ENCODE data around the gene KRT33B. TPM values are rescaled to one million over a fixed set of nuclear protein-coding genes. Genes with fewer than 3 reads are reported as not detected.

Gene KRT33B
- total and polyA plus RNA-seq, 3 donors from 2014 or later = 0.25 TPM; not detected in 2

GRCh38 chr17:41411072-41411840, 41.6 kb upstream of the KRT33B start:
- intact Hi-C loops (cut with DNase I; ENCODE audit: low total_unique reads) = no loop called here
- Histone ChIP-seq H3K27me3 (no peaks in the 10 kb centered on the region), H3K4me3 (no peak overlapping the region), H3K9me3 (no peaks in the 10 kb centered on the region), H3K4me1 (peaks cover 13% of the 10 kb centered on the region), H3K36me3 (ENCODE audit: low read depth, missing control alignments) (no peaks in the 10 kb centered on the region), H3K27ac (no peak overlapping the region)
- WGBS, 2 donors = 85 to 93% methylated on average over 13 to 20 of the region's 20 CpGs
- no peak for TF ChIP-seq CTCF (IDR thresholded peaks at IDR 0.05)
- no peak for TF ChIP-seq POLR2A (IDR thresholded peaks at IDR 0.05)
- DNase-seq = no peak

DNA sequence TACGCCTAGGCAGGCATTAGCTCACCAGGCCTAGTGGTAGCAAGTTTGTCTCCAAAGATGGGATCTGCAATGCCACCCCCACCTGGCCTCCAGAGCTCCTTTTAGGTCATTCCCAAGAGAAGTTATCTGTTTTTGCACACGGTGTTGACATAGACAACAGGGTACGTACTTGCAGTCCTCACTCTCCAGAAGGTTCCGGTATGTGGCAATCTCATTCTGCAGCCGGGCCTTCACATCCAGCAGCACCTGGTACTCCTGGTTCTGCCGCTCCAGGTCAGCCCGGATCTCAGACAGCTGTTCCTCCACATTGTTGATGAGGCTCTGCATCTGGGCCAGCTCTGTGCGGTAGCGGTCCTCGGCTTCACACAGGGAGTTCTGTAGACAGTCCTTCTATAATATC, 37.6 kb upstream of the KRT33B start:
- intact Hi-C loops (cut with DNase I; ENCODE audit: low total_unique reads) = no loop called here
- no peaks in the 10 kb centered on the region for H3K27me3 ChIP-seq
- WGBS, 2 donors = 90 to 94% methylated on average over 10 of the region's 10 CpGs
- H3K4me1 ChIP-seq = no peaks in the 10 kb centered on the region
- no peak overlapping the region for H3K27ac ChIP-seq
- H3K36me3 ChIP-seq (ENCODE audit: low read depth, missing control alignments) = no peaks in the 10 kb centered on the region
- no peaks in the 10 kb centered on the region for H3K9me3 ChIP-seq
- no peak for TF ChIP-seq CTCF (IDR thresholded peaks at IDR 0.05)
- no peak for TF ChIP-seq POLR2A (IDR thresholded peaks at IDR 0.05)
- H3K4me3 ChIP-seq = no peak overlapping the region
- no peak for DNase-seq

DNA sequence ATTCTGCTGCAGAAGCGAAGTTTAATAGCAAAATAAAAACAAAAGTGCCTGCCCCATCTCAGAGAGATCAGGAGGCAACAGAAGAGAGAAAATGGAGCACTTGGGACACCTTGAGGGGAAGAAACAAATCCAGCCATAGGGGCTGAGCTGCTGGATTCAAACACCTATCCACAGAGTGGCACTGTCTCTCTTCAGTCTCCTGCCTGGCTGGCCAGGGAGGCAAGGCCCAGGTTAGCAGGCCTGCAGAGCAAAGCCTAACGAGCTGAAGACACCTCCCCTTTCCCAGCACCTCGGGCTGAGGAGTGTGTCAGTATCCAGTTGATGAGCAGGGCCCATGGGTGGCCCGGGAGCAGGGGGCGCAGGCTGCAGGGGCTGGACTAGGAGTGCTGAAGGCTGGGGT, 36.6 kb upstream of the KRT33B start:
- intact Hi-C loops (cut with DNase I; ENCODE audit: low total_unique reads) = no loop called here
- WGBS, 2 donors = 55 to 66% methylated on average over 3 to 5 of the region's 5 CpGs

GRCh38 chr17:41404024-41404671, 34.5 kb upstream of the KRT33B start:
- no peak for DNase-seq
- intact Hi-C loops (cut with DNase I; ENCODE audit: low total_unique reads) = no loop called here
- no peaks in the 10 kb centered on the region for H3K4me1 ChIP-seq
- H3K36me3 ChIP-seq (ENCODE audit: low read depth, missing control alignments) = no peaks in the 10 kb centered on the region
- WGBS, 2 donors = 71 to 74% methylated on average over 7 of the region's 7 CpGs
- no peak overlapping the region for H3K27ac ChIP-seq
- no peaks in the 10 kb centered on the region for H3K27me3 ChIP-seq
- H3K4me3 ChIP-seq = no peak overlapping the region
- no peaks in the 10 kb centered on the region for H3K9me3 ChIP-seq
- TF ChIP-seq POLR2A (IDR thresholded peaks at IDR 0.05) = no peak
- TF ChIP-seq CTCF (IDR thresholded peaks at IDR 0.05) = no peak

More for the DNA sequence above, 36.6 kb upstream of the KRT33B start:
- Histone ChIP-seq H3K9me3 (no peaks in the 10 kb centered on the region), H3K27ac (no peak overlapping the region), H3K4me3 (no peak overlapping the region), H3K4me1 (no peaks in the 10 kb centered on the region), H3K27me3 (no peaks in the 10 kb centered on the region), H3K36me3 (ENCODE audit: low read depth, missing control alignments) (no peaks in the 10 kb centered on the region)
- TF ChIP-seq POLR2A (IDR thresholded peaks at IDR 0.05) (no peak), CTCF (IDR thresholded peaks at IDR 0.05) (no peak)
- no peak for DNase-seq

All from testis (tissue), 3 donors.